Aorta (tissue), 5 donors: ENCODE results near the gene FLNB. TPM values are rescaled to one million over a fixed set of nuclear protein-coding genes. Genes with fewer than 3 reads are reported as not detected.

Experiments
- ATAC-seq: fragments of 200-7000 bp; cut with Tn5 transposase; one replicate; pipeline ENCODE4 v1.9.1; 2022; ENCODE audit warnings: moderate library complexity; ENCODE audit not compliant: low FRiP score
- DNase-seq, 2 donors: peaks; one replicate each; pipeline ENCODE4 v3.0.0-alpha.2; 2020
- H3K27ac ChIP-seq, 2 donors: one replicate each; pipeline ENCODE4 v1.5.1; 2013; ENCODE audit warnings: low read length in 2 of 2, mild to moderate bottlenecking in 2 of 2, moderate library complexity in 2 of 2, control low read depth in 1 of 2, inconsistent platforms in 1 of 2, low read depth in 1 of 2
- H3K27me3 ChIP-seq, 2 donors: one replicate each; pipeline ENCODE4 v1.6.1; 2013; ENCODE audit warnings: control low read depth in 1 of 2, low read length in 1 of 2, mild to moderate bottlenecking in 1 of 2, moderate library complexity in 1 of 2; ENCODE audit not compliant: insufficient read depth in 2 of 2, control insufficient read depth in 1 of 2
- H3K36me3 ChIP-seq, 2 donors: one replicate each; pipeline ENCODE4 v1.6.1; 2013; ENCODE audit warnings: control low read depth in 1 of 2, low read length in 1 of 2, mild to moderate bottlenecking in 1 of 2; ENCODE audit not compliant: insufficient read depth in 2 of 2, control insufficient read depth in 1 of 2
- H3K4me1 ChIP-seq, 2 donors: one replicate each; pipeline ENCODE4 v1.6.1; 2013; ENCODE audit warnings: low read length in 2 of 2, control low read depth in 1 of 2, mild to moderate bottlenecking in 1 of 2, moderate library complexity in 1 of 2; ENCODE audit not compliant: insufficient read depth in 2 of 2, control insufficient read depth in 1 of 2
- H3K4me3 ChIP-seq, 2 donors: one replicate each; pipeline ENCODE4 v1.5.1; 2013; ENCODE audit warnings: low read length in 2 of 2, control low read depth in 1 of 2, mild to moderate bottlenecking in 1 of 2
- H3K9me3 ChIP-seq: one replicate; pipeline ENCODE4 v1.6.1; 2013; ENCODE audit warnings: mild to moderate bottlenecking, low read length; ENCODE audit not compliant: control insufficient read depth
- WGBS, 2 donors: extraction: QIAGEN DNeasy Blood & Tissue Kit; methylation state at CpG; one replicate each; pipeline ENCODE4 v1.1.7; 2013; 5-methylcytosine and 5-hydroxymethylcytosine counted together
- intact Hi-C, 2 donors: fragments of 100-400 bp; cut with DNase I; formaldehyde crosslinking; loops; one replicate each; pipeline versions ENCODE4 v1.14.2 to v1.15.0; 2022
- polyA plus RNA-seq, 2 donors: library from polyadenylated mRNA; stranded (reverse); fragments of 200-250 nt; gene quantifications; one replicate each; pipeline ENCODE4 v1.2.3, GENCODE V29; 2013
- total RNA-seq, 2 donors: library from RNA; stranded (reverse); fragmentation: NEBNext Ultra II Directional; extraction: Animal tissue kit (Norgen Biotek cat#: 25700); gene quantifications; one replicate each; pipeline ENCODE4 v1.2.1, GENCODE V29; 2021
- donor health status: healthy with polysubstance abuse.
- donor health status: Bipolar disorder and iron deficiency.
- donor health status: DM: no; HTN: no; CAD: no.
- donor health status: DM: no; HTN: no; CAD: no.
- donor health status: DM: yes; HTN: yes; CAD: no.

The FLNB gene
- total and polyA plus RNA-seq, 4 donors, result 33.3 to 254 (median 125) TPM

DNA sequence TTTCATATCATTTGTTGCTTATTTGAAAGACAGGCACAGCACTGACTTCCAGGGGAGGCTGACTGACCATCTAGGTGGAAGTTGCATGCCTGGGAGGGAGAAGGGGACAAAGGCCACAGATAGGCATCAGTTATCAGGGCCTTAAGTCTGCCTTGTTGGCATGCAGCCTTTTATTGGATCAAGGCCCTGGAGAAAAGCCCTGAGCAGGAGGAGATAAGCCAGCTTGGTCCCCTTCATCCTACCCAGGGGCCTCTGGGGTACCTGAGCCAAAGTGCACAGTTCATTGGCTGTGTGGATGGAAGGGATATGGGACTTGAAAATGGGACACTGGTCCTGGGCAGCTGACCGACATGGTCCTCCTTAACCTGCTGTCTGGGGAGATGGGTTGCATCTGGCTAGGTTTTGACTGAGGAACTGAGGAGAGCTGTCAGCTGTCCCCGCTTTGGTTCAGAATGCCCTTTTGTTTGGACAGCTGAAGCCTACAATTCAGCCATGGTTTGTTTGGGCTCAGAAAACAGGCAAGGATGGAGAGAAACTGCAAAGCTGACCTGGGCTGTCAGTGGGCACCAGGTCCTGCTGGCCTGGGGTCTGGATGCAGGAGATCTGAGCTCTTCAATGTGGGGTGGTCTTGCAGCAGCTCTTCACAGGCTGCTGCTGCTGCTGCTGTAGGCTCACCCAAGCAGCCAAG is 60.0 kb downstream of the FLNB start:
- 31 to 35% methylated on average over 2 of the region's 2 CpGs for WGBS, 2 donors
- DNase-seq (no peak), ATAC-seq (no peak)
- H3K4me1 ChIP-seq, result peaks cover 4 to 10% of the 10 kb centered on the region in 2 donors
- intact Hi-C loops, result loop anchor here in 1 of 2 donors (5.0 kb wide), 1 partner anchor 56 kb away; no protein-coding TSS in a partner anchor
- no peaks in the 10 kb centered on the region for H3K27me3 ChIP-seq
- no peaks in the 10 kb centered on the region for H3K9me3 ChIP-seq
- peak overlapping the region; percentile 26 to 37 for H3K27ac ChIP-seq
- H3K4me3 ChIP-seq, result no peak overlapping the region
- H3K36me3 ChIP-seq, result no peaks in the 10 kb centered on the region

- WGBS, 2 donors, result 58 to 67% methylated on average over 7 of the region's 7 CpGs
- no peak overlapping the region for H3K4me3 ChIP-seq
These were observed 63.3 kb downstream of the FLNB start for GRCh38 chr3:58071480-58071971.

GRCh38 chr3:58072052-58072762 is 64.0 kb downstream of the FLNB start:
- ATAC-seq, result no peak
- peak overlapping the region in 1 of 2 donors; percentile 50 for H3K27ac ChIP-seq
- no peaks in the 10 kb centered on the region for H3K27me3 ChIP-seq
- DNase-seq, result no peak
- H3K36me3 ChIP-seq, result no peaks in the 10 kb centered on the region
- intact Hi-C loops, result no loop called here
- WGBS, 2 donors, result 36 to 47% methylated on average over 14 of the region's 14 CpGs
- H3K4me3 ChIP-seq, result no peak overlapping the region
- H3K9me3 ChIP-seq, result no peaks in the 10 kb centered on the region
- peaks cover 7 to 9% of the 10 kb centered on the region in 2 donors for H3K4me1 ChIP-seq

More at GRCh38 chr3:58071480-58071971, 63.3 kb downstream of the FLNB start:
- intact Hi-C loops, result no loop called here
- ATAC-seq (no peak), DNase-seq (no peak)
- Histone ChIP-seq H3K27ac (peak overlapping the region in 1 of 2 donors; percentile 65), H3K4me1 (peaks cover 7 to 9% of the 10 kb centered on the region in 2 donors), H3K36me3 (no peaks in the 10 kb centered on the region), H3K27me3 (no peaks in the 10 kb centered on the region), H3K9me3 (no peaks in the 10 kb centered on the region)

GRCh38 chr3:58072763-58073130 is 64.5 kb downstream of the FLNB start:
- Histone ChIP-seq H3K27me3 (no peaks in the 10 kb centered on the region), H3K4me3 (no peak overlapping the region), H3K27ac (no peak overlapping the region), H3K9me3 (no peaks in the 10 kb centered on the region), H3K4me1 (peaks cover 7 to 8% of the 10 kb centered on the region in 2 donors), H3K36me3 (no peaks in the 10 kb centered on the region)
- 14 to 29% methylated on average over 3 of the region's 3 CpGs for WGBS, 2 donors
- no peak for DNase-seq
- intact Hi-C loops, result no loop called here
- ATAC-seq, result no peak

DNA sequence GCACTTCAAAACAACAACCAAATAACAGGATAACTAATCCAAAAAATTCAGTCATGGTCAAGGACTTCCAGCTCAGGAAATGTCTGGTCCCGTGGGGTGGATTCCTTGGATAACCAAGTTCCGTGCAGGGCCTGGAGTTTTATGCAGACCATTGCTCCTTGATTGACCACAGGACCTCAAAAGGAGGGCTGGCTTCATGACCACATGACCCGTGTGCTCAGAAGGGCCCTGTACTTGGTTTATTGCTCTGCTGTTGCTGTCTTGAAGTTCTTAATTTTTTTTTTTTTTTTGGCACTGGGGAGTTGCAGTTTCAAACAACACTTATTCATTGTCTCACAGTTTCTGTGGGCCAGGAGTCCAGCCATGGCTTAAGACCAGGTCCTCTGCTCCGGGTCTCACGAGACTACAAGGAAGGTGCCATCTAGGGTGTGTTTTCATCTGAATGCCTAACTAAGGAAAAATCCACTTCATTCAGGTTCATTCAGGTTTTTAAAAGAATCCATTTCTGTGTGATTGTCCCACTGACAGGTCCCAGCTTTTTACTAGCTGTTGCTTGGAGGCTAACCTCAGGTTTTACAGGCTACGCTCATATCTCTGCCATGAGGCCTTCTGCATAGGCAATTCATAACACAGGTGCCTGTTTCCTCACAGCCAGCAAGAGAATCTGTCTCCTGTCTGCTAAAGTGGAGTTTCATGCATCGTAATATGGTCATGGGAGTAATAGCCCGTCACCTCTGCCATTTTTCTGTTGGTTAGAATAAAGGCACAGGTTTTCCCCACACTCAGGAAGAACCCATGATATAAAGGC is 65.3 kb downstream of the FLNB start:
- peak overlapping the region in 1 of 2 donors; percentile 32 for H3K27ac ChIP-seq
- no peak for ATAC-seq

DNA sequence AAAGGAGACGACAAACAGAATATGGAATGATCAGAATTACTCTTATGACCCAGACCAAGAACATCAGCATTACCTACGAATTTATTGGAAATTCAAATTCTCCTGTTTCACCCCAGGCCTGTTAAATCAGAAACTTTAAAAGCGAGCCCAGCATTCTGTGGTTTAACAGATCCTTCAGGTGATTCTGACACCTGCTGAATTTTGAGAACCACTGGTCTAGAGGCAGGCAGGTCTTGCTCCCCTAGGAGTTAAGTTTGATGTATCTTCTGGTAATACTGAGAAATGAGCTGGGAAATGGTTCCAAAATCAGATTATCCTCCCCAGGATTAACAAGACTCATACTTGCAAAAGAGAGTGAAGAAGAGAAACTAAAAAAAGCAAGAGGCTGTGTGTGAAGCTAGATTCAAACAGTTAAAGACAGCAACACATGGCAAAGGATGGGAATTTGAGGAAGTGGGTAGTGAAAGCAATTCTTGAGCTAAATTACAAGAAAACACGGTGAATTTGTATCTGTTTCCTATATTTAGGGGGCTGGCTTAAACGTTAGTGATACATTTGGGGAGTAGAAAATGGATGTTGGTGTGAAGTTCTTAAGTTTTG is 66.0 kb downstream of the FLNB start:
- Histone ChIP-seq H3K27me3 (no peaks in the 10 kb centered on the region), H3K4me3 (no peak overlapping the region), H3K4me1 (peaks cover 3 to 4% of the 10 kb centered on the region in 2 donors), H3K36me3 (peaks cover 0 to 2% of the 10 kb centered on the region in 2 donors), H3K9me3 (no peaks in the 10 kb centered on the region), H3K27ac (no peak overlapping the region)
- intact Hi-C loops, result no loop called here
- no peak for DNase-seq
- 62 to 71% methylated on average over 5 of the region's 5 CpGs for WGBS, 2 donors
- ATAC-seq, result no peak

More for the DNA sequence above, 65.3 kb downstream of the FLNB start:
- DNase-seq, result no peak
- intact Hi-C loops, result no loop called here
- Histone ChIP-seq H3K9me3 (no peaks in the 10 kb centered on the region), H3K4me3 (no peak overlapping the region), H3K36me3 (no peaks in the 10 kb centered on the region), H3K4me1 (peaks cover 4% of the 10 kb centered on the region in 2 donors), H3K27me3 (no peaks in the 10 kb centered on the region)
- 36 to 43% methylated on average over 8 of the region's 8 CpGs for WGBS, 2 donors

DNA sequence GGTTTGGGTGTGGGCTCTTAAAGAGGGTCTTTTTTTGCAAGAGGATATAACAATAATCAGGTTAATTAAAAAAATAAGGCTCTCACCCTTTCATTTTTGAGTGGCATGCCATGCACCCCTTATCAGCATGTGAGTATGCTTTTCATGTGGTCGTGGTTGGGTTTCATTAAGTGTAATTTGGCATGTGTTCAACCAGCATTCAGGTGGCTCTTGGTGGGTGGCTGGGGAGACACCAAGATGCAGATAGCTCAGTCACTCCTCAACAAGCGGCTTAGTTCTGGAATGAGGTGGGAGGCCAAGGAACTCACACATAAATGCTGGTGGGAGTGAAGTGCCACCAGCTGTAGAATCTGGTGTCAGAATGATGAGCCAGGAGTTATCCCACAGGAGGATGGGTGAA is 66.8 kb downstream of the FLNB start:
- H3K4me1 ChIP-seq, result peaks cover 3 to 4% of the 10 kb centered on the region in 2 donors
- WGBS, 2 donors, result 51 to 59% methylated on average over 2 of the region's 2 CpGs
- peaks cover 2% of the 10 kb centered on the region in 2 donors for H3K36me3 ChIP-seq
- ATAC-seq, result no peak
- H3K27me3 ChIP-seq, result no peaks in the 10 kb centered on the region
- H3K9me3 ChIP-seq, result no peaks in the 10 kb centered on the region
- H3K4me3 ChIP-seq, result no peak overlapping the region
- H3K27ac ChIP-seq, result no peak overlapping the region
- intact Hi-C loops, result no loop called here
- no peak for DNase-seq

GRCh38 chr3:58077596-58078285 is 69.5 kb downstream of the FLNB start:
- Histone ChIP-seq H3K4me1 (peaks cover 3 to 4% of the 10 kb centered on the region in 2 donors), H3K36me3 (peaks cover 2 to 3% of the 10 kb centered on the region in 2 donors), H3K27ac (no peak overlapping the region), H3K9me3 (no peaks in the 10 kb centered on the region), H3K27me3 (no peaks in the 10 kb centered on the region), H3K4me3 (no peak overlapping the region)
- DNase-seq (no peak), ATAC-seq (no peak)
- intact Hi-C loops, result no loop called here
